Body of pancreas (tissue), 4 donors: ENCODE data around the gene HMCN1. TPM values are rescaled to one million over a fixed set of nuclear protein-coding genes. Genes with fewer than 3 reads are reported as not detected.

Experiments
- ATAC-seq: fragments of 150-250 bp; one replicate; pipeline ENCODE4 v1.9.1; 2016
- DNase-seq, 4 donors: peaks; one replicate each; pipeline ENCODE4 v3.0.0-alpha.2; 2019
- H3K27ac ChIP-seq, 4 donors: fragments of 200-600 bp; sonication (generic); 1 replicate in 3 of 4; 2 replicates in 1 of 4; pipeline versions ENCODE4 v1.5.1 to v1.6.1; 2016 to 2019; ENCODE audit warnings: mild to moderate bottlenecking in 1 of 4, mixed read lengths in 1 of 4, moderate library complexity in 1 of 4
- H3K27me3 ChIP-seq, 2 donors: fragments of 200-600 bp; sonication (generic); one replicate each; pipeline ENCODE4 v1.6.0; 2016; ENCODE audit warnings: mild to moderate bottlenecking in 1 of 2
- H3K36me3 ChIP-seq, 2 donors: fragments of 200-600 bp; sonication (generic); replicated peaks in 1 of 2; 2 replicates each; pipeline ENCODE4 v1.5.1; 2016; ENCODE audit warnings: low read depth in 2 of 2; ENCODE audit not compliant: insufficient read depth in 1 of 2
- H3K4me1 ChIP-seq: fragments of 200-600 bp; sonication (generic); one replicate; pipeline ENCODE4 v1.6.0; 2016
- H3K4me3 ChIP-seq, 2 donors: fragments of 200-600 bp; sonication (generic); 1 replicate in 1 of 2; 2 replicates in 1 of 2; pipeline ENCODE4 v1.5.1; 2016 to 2019
- H3K9me3 ChIP-seq, 3 donors: fragments of 200-600 bp; sonication (generic); 1 replicate in 2 of 3; 2 replicates in 1 of 3; pipeline ENCODE4 v1.5.1; 2016
- POLR2A ChIP-seq, 3 donors: fragments of 450-650 bp; IDR thresholded peaks; one replicate each; pipeline ENCODE4 v1.6.1; 2016; ENCODE audit warnings: antibody characterized with exemption in 3 of 3, mild to moderate bottlenecking in 2 of 3
- WGBS, 2 donors: methylation state at CpG; one replicate each; pipeline ENCODE4 v1.1.5; 2017; 5-methylcytosine and 5-hydroxymethylcytosine counted together
- intact Hi-C: fragments of 100-400 bp; cut with DNase I; formaldehyde crosslinking; loops from one replicate; pipeline ENCODE4 v1.15.1; 2023
- total RNA-seq, 2 donors: library from RNA; depleted of rRNA; stranded (reverse); fragments of >200 nt; gene quantifications; one replicate each; pipeline ENCODE4 v1.1.0, GENCODE V29; 2016
- TF ChIP-seq, protein P1 (sequence below), 7 experiments: fragments of 450-650 bp in 4 of 7; fragments of 200-600 bp in 3 of 7; sonication (generic) in 3 of 7; IDR thresholded peaks; one replicate each; pipeline ENCODE4 v1.5.1; 2016 to 2019; ENCODE audit warnings: antibody characterized with exemption in 7 of 7

Gene HMCN1
- total RNA-seq, 2 donors from 2014 or later = 2.1 to 2.3 TPM

DNA sequence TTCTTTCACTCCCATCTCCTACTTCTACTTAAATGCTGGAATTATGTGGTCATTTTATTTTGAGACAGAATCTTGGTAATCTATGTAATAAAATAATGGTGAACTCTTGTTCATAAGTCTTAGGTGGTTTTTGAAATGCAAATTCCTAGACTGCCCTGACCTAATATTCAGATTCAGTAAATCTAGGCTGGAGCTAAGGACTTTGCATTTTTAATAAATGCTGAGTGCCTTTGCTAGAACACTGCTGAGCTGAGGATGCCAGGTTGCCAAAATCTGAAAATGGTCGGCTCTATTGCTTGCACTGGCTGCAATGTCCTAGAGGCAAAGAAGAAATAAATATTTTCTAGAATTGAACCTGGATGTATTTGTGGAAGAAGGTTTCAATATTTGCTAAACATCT is 187.4 kb downstream of the HMCN1 start:
- no peak for TF ChIP-seq POLR2A (IDR thresholded peaks at IDR 0.05)
- TF ChIP-seq, protein P1, sequence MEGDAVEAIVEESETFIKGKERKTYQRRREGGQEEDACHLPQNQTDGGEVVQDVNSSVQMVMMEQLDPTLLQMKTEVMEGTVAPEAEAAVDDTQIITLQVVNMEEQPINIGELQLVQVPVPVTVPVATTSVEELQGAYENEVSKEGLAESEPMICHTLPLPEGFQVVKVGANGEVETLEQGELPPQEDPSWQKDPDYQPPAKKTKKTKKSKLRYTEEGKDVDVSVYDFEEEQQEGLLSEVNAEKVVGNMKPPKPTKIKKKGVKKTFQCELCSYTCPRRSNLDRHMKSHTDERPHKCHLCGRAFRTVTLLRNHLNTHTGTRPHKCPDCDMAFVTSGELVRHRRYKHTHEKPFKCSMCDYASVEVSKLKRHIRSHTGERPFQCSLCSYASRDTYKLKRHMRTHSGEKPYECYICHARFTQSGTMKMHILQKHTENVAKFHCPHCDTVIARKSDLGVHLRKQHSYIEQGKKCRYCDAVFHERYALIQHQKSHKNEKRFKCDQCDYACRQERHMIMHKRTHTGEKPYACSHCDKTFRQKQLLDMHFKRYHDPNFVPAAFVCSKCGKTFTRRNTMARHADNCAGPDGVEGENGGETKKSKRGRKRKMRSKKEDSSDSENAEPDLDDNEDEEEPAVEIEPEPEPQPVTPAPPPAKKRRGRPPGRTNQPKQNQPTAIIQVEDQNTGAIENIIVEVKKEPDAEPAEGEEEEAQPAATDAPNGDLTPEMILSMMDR (IDR thresholded peaks at IDR 0.05) = no peak
- no peaks in the 10 kb centered on the region for H3K36me3 ChIP-seq
- intact Hi-C loops = no loop called here
- H3K4me3 ChIP-seq = no peak overlapping the region
- no peaks in the 10 kb centered on the region for H3K9me3 ChIP-seq
- DNase-seq = no peak
- no peak overlapping the region for H3K27ac ChIP-seq
- H3K4me1 ChIP-seq = no peaks in the 10 kb centered on the region
- ATAC-seq = no peak
- WGBS, 2 donors = 84 to 90% methylated on average over 1 of the region's 1 CpG
- H3K27me3 ChIP-seq = no peaks in the 10 kb centered on the region

DNA sequence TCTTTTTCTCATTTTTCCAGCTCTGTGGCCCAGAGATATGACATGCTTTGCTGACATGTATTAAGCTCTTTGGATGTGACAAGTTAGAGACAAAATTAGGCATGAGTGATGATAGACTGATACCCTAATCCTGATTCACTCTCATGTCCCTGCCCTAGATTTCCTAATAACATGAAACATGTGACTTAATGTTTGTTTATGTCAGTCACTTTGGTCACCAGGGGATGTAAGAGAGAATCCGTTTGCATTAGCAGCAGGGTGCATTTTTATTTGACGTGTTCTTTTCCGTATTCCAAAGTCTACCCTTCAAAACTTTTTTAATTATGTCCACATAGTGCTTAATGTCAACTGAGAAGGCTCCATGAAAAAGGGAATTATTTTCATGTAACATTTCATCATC is 192.4 kb downstream of the HMCN1 start:
- ATAC-seq (no peak), DNase-seq (no peak)
- H3K27ac ChIP-seq = no peak overlapping the region
- no peaks in the 10 kb centered on the region for H3K4me1 ChIP-seq
- WGBS, 2 donors = 26 to 37% methylated on average over 3 of the region's 3 CpGs
- H3K27me3 ChIP-seq = no peaks in the 10 kb centered on the region
- TF ChIP-seq POLR2A (IDR thresholded peaks at IDR 0.05) = no peak
- TF ChIP-seq, protein P1 (IDR thresholded peaks at IDR 0.05) = no peak
- no peaks in the 10 kb centered on the region for H3K9me3 ChIP-seq
- H3K4me3 ChIP-seq = no peak overlapping the region
- no peaks in the 10 kb centered on the region for H3K36me3 ChIP-seq
- intact Hi-C loops = no loop called here

DNA sequence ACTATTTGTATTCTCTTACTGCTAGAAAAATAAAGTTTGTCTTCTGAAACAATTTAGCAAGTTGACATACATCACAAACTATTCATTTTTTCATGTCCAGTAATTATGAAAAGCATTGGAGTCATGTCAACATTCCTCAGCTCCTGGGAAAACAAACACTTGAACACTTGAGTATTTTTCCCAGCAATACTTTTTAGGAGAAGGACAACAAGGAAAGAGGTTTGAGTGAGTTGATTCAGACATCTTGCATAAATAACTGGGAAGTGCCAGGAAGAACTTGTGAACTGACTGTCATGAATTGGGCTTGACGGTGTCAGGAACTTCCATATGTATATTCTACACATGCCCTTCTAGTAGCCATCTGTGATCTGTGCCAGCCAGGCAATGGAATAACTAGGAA is 195.6 kb downstream of the HMCN1 start:
- WGBS, 2 donors = 53 to 65% methylated on average over 1 of the region's 1 CpG
- no peak for ATAC-seq
- intact Hi-C loops = no loop called here

DNA sequence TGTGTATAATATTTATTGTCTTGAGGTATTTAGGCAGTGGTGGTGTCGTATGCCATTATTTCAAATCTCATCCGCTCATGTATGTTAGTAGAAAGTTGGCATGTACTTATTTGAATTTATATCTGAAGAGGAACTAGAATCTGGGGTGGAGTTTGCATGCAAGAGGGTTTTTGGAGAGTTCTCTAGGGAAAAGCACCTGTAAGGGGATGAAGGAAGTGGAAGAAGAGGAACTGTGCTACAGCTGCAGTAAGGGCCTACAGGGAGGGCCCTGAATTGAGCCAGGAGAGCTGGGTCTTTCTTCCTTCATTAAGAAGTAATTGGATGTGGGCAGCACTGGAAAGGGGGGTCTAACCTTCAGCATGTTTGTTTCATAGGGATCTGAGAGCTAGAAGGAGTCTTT is 197.2 kb downstream of the HMCN1 start:
- 90 to 95% methylated on average over 2 of the region's 2 CpGs for WGBS, 2 donors
- H3K4me1 ChIP-seq = no peaks in the 10 kb centered on the region
- H3K9me3 ChIP-seq = no peaks in the 10 kb centered on the region
- H3K4me3 ChIP-seq = no peak overlapping the region
- H3K36me3 ChIP-seq = no peaks in the 10 kb centered on the region
- no peak for TF ChIP-seq POLR2A (IDR thresholded peaks at IDR 0.05)
- TF ChIP-seq, protein P1 (IDR thresholded peaks at IDR 0.05) = no peak
- no peak for ATAC-seq
- no peak overlapping the region for H3K27ac ChIP-seq
- DNase-seq = no peak
- no peaks in the 10 kb centered on the region for H3K27me3 ChIP-seq
- intact Hi-C loops = no loop called here

More for the DNA sequence above, 195.6 kb downstream of the HMCN1 start:
- Histone ChIP-seq H3K4me3 (no peak overlapping the region), H3K27me3 (no peaks in the 10 kb centered on the region), H3K4me1 (no peaks in the 10 kb centered on the region), H3K9me3 (no peaks in the 10 kb centered on the region), H3K27ac (no peak overlapping the region), H3K36me3 (no peaks in the 10 kb centered on the region)
- TF ChIP-seq, protein P1 (IDR thresholded peaks at IDR 0.05) = no peak
- TF ChIP-seq POLR2A (IDR thresholded peaks at IDR 0.05) = no peak
- no peak for DNase-seq

DNA sequence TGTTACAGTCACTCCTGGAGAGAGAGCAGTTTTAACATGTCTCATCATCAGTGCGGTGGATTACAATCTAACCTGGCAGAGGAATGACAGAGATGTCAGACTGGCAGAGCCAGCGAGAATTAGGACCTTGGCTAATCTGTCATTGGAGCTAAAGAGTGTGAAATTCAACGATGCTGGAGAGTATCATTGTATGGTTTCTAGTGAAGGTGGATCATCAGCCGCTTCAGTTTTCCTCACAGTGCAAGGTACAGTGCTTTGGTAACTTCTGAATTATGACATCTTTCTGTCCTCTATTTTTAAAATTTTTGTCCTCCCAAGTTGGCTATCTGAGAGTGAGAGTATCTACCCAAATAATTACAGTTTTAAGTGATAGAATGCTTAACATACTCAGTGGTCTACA is 199.4 kb downstream of the HMCN1 start:
- Histone ChIP-seq H3K27ac (no peak overlapping the region), H3K9me3 (no peaks in the 10 kb centered on the region), H3K27me3 (no peaks in the 10 kb centered on the region), H3K4me1 (no peaks in the 10 kb centered on the region), H3K36me3 (no peaks in the 10 kb centered on the region), H3K4me3 (no peak overlapping the region)
- intact Hi-C loops = no loop called here
- WGBS, 2 donors = 86 to 87% methylated on average over 4 of the region's 4 CpGs
- TF ChIP-seq, protein P1 (IDR thresholded peaks at IDR 0.05) = no peak
- TF ChIP-seq POLR2A (IDR thresholded peaks at IDR 0.05) = no peak
- DNase-seq = no peak
- ATAC-seq = no peak
